Mesendoderm (in vitro differentiated cells): ENCODE measurements around the gene CCDC121.

Experiments used
- DNase-seq: peaks from one replicate; pipeline ENCODE4 v3.0.0; 2013
- H2AK5ac ChIP-seq: 2 replicates; pipeline ENCODE4 v1.6.1; 2013; ENCODE audit warnings: low read length, inconsistent platforms
- H2BK120ac ChIP-seq: 2 replicates; pipeline ENCODE4 v1.6.1; 2013; ENCODE audit warnings: low read depth, mild to moderate bottlenecking, low read length, moderate library complexity, mixed read lengths
- H2BK15ac ChIP-seq: replicated peaks from 2 replicates; pipeline ENCODE4 v1.6.1; 2013; ENCODE audit warnings: low read depth, mild to moderate bottlenecking, moderate library complexity
- H2BK5ac ChIP-seq: 2 replicates; pipeline ENCODE4 v1.6.1; 2013; ENCODE audit warnings: low read length, inconsistent platforms
- H3K18ac ChIP-seq: 2 replicates; pipeline ENCODE4 v1.6.1; 2013; ENCODE audit warnings: mild to moderate bottlenecking, low read length, mixed read lengths
- H3K23ac ChIP-seq: one replicate; pipeline ENCODE4 v1.6.1; 2013; ENCODE audit warnings: low read length
- H3K27ac ChIP-seq: 2 replicates; pipeline ENCODE4 v1.5.1; 2013; ENCODE audit warnings: low read depth, mild to moderate bottlenecking, inconsistent platforms, low read length, moderate library complexity
- H3K27me3 ChIP-seq: 2 replicates; pipeline ENCODE4 v1.6.1; 2013; ENCODE audit warnings: low read length, control low read depth, mild to moderate bottlenecking, inconsistent platforms; ENCODE audit not compliant: insufficient read depth, poor library complexity
- H3K36me3 ChIP-seq: 2 replicates; pipeline ENCODE4 v1.6.1; 2013; ENCODE audit warnings: low read length, inconsistent platforms; ENCODE audit not compliant: control insufficient read depth, insufficient read depth
- H3K4ac ChIP-seq: one replicate; pipeline ENCODE4 v1.6.1; 2013; ENCODE audit warnings: low read depth, mild to moderate bottlenecking, low read length, moderate library complexity
- H3K4me1 ChIP-seq: 2 replicates; pipeline ENCODE4 v1.6.1; 2013; ENCODE audit warnings: low read depth, low read length, inconsistent platforms; ENCODE audit not compliant: control insufficient read depth
- H3K4me2 ChIP-seq: 2 replicates; pipeline ENCODE4 v1.6.1; 2013; ENCODE audit warnings: low read length
- H3K4me3 ChIP-seq: 2 replicates; pipeline ENCODE4 v1.5.1; 2013; ENCODE audit warnings: mild to moderate bottlenecking, low read length
- H3K56ac ChIP-seq: one replicate; pipeline ENCODE4 v1.6.1; 2013; ENCODE audit warnings: low read length
- H3K79me1 ChIP-seq: 2 replicates; pipeline ENCODE4 v1.6.1; 2013; ENCODE audit warnings: low read length, inconsistent platforms
- H3K79me2 ChIP-seq: 2 replicates; pipeline ENCODE4 v1.6.1; 2013; ENCODE audit warnings: mild to moderate bottlenecking, low read length; ENCODE audit not compliant: control insufficient read depth, insufficient read depth
- H3K9ac ChIP-seq: 2 replicates; pipeline ENCODE4 v1.6.1; 2013; ENCODE audit warnings: low read length, inconsistent platforms
- H4K5ac ChIP-seq: one replicate; pipeline ENCODE4 v1.6.1; 2013; ENCODE audit warnings: low read length
- H4K8ac ChIP-seq: one replicate; pipeline ENCODE4 v1.6.1; 2013; ENCODE audit warnings: low read depth, mild to moderate bottlenecking, control low read depth, low read length, moderate library complexity
- WGBS: extraction: QIAGEN DNeasy Blood & Tissue Kit; methylation state at CpG from one replicate; pipeline ENCODE4 v1.1.7; 2013; ENCODE audit warnings: low lambda C conversion rate, missing lambda C conversion rate; ENCODE audit not compliant: insufficient coverage; ENCODE audit errors: extremely low coverage; 5-methylcytosine and 5-hydroxymethylcytosine counted together

Gene CCDC121

GRCh38 chr2:27652790-27653189 lies 24.0 kb upstream of the CCDC121 start:
- Histone ChIP-seq H2BK5ac (no peak overlapping the region), H3K79me2 (no peaks in the 10 kb centered on the region), H3K27me3 (no peaks in the 10 kb centered on the region), H2BK120ac (no peak overlapping the region), H4K5ac (no peak overlapping the region), H3K79me1 (no peaks in the 10 kb centered on the region), H2AK5ac (no peak overlapping the region), H3K4me2 (no peak overlapping the region), H3K4me1 (no peaks in the 10 kb centered on the region), H3K23ac (no peak overlapping the region), H3K56ac (no peak overlapping the region), H3K4me3 (no peak overlapping the region), H3K18ac (no peak overlapping the region), H3K36me3 (peaks cover 10% of the 10 kb centered on the region), H3K27ac (no peak overlapping the region), H3K9ac (no peak overlapping the region), H2BK15ac (no peak overlapping the region), H3K4ac (no peak overlapping the region), H4K8ac (no peak overlapping the region)
- DNase-seq: no peak
- 100% methylated on average over 1 of the region's 1 CpG for WGBS

DNA sequence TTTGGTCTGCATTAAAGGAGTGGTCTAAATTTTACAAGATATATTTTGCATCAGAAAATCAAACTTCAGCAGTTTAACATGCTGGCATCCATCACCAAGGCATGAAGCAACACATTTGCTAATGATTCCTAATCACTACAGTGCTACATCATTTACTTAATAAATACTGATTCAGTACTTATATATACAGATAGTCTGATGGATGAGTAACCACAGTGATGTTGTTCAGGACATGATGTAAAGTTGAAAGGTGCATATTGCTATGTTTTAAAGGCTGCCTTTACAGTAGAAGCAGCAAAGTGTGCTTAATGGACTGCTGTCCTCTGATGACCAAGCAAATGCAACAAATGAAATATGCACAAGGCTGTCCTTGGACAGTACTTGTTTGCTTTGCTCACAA lies 23.5 kb upstream of the CCDC121 start:
- no peaks in the 10 kb centered on the region for H3K79me2 ChIP-seq
- H4K5ac ChIP-seq: no peak overlapping the region
- no peak overlapping the region for H3K56ac ChIP-seq
- H3K27ac ChIP-seq: no peak overlapping the region
- H3K9ac ChIP-seq: no peak overlapping the region
- no peak for DNase-seq
- no peak overlapping the region for H3K4me3 ChIP-seq
- no peak overlapping the region for H4K8ac ChIP-seq
- H2BK5ac ChIP-seq: no peak overlapping the region
- H2AK5ac ChIP-seq: no peak overlapping the region
- H3K4me2 ChIP-seq: no peak overlapping the region
- no peaks in the 10 kb centered on the region for H3K4me1 ChIP-seq
- peaks cover 8% of the 10 kb centered on the region for H3K36me3 ChIP-seq
- H2BK120ac ChIP-seq: no peak overlapping the region
- no peak overlapping the region for H3K23ac ChIP-seq
- H3K79me1 ChIP-seq: no peaks in the 10 kb centered on the region
- H2BK15ac ChIP-seq: no peak overlapping the region
- no peaks in the 10 kb centered on the region for H3K27me3 ChIP-seq
- H3K18ac ChIP-seq: no peak overlapping the region
- no peak overlapping the region for H3K4ac ChIP-seq

DNA sequence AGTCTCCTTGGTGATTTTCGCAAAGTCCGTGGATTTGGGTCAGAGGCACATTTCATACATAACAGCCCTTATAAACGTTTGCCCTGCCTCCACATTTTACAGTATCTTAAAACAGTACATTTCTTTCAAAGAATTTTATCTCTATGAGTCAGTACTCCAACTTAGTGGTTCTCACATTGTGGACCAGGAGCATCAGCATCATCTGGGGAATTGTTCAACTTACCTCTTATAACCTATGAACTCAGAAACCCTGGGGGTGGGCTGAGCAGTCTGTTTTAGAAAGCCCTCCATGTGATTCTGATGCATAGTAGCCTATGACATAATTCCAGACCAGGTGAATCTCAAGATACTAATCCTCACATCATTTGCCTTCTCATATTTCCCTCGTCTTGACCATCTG lies 22.2 kb upstream of the CCDC121 start:
- Histone ChIP-seq H3K23ac (no peak overlapping the region), H3K56ac (no peak overlapping the region), H2BK5ac (no peak overlapping the region), H2BK120ac (no peak overlapping the region), H3K27ac (no peak overlapping the region), H3K4ac (no peak overlapping the region), H4K5ac (no peak overlapping the region), H3K79me2 (no peaks in the 10 kb centered on the region), H2BK15ac (no peak overlapping the region), H3K36me3 (peaks cover 8% of the 10 kb centered on the region), H3K4me2 (no peak overlapping the region), H3K4me3 (no peak overlapping the region), H3K9ac (no peak overlapping the region), H3K4me1 (no peaks in the 10 kb centered on the region), H3K79me1 (no peaks in the 10 kb centered on the region), H4K8ac (no peak overlapping the region), H3K18ac (no peak overlapping the region), H2AK5ac (no peak overlapping the region), H3K27me3 (no peaks in the 10 kb centered on the region)
- no CpG with 5 or more reads among the region's 4 CpGs for WGBS
- DNase-seq: no peak

- Histone ChIP-seq H3K79me1 (no peaks in the 10 kb centered on the region), H3K23ac (no peak overlapping the region), H3K36me3 (peaks cover 5% of the 10 kb centered on the region), H3K56ac (no peak overlapping the region), H3K79me2 (no peaks in the 10 kb centered on the region), H3K4me1 (no peaks in the 10 kb centered on the region), H3K27me3 (no peaks in the 10 kb centered on the region), H3K18ac (no peak overlapping the region), H4K8ac (no peak overlapping the region), H3K4ac (no peak overlapping the region), H3K4me3 (no peak overlapping the region), H4K5ac (no peak overlapping the region), H2BK120ac (no peak overlapping the region), H2BK15ac (no peak overlapping the region), H2AK5ac (no peak overlapping the region), H3K27ac (no peak overlapping the region), H3K9ac (no peak overlapping the region), H3K4me2 (no peak overlapping the region), H2BK5ac (no peak overlapping the region)
- WGBS: no CpG with 5 or more reads among the region's 4 CpGs
- DNase-seq: no peak
These were observed 18.9 kb upstream of the CCDC121 start for GRCh38 chr2:27647737-27648136.

DNA sequence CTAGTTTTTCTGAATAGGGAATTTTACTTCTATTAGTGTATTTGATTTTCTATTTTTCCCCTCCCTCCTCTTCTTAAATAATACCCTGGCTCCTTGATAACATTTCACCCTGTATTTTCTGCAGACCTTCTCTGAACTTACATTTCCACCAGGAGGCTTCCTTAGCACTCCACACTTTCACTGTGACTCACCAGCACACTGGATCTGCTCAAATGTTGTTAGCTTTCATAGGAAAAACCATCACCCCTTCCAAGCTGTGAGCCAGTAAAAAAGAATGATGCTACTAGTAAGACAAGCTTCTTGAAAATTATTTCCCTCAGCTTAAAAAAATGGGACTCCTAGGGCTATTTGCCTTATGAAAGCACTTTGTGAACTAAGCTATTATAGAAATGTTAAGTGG lies 18.5 kb upstream of the CCDC121 start:
- Histone ChIP-seq H2AK5ac (no peak overlapping the region), H3K4me1 (no peaks in the 10 kb centered on the region), H3K4ac (no peak overlapping the region), H4K8ac (no peak overlapping the region), H2BK5ac (no peak overlapping the region), H3K27me3 (no peaks in the 10 kb centered on the region), H3K4me2 (no peak overlapping the region), H3K18ac (no peak overlapping the region), H3K79me2 (no peaks in the 10 kb centered on the region), H3K36me3 (peaks cover 3% of the 10 kb centered on the region), H2BK15ac (no peak overlapping the region), H3K23ac (no peak overlapping the region), H2BK120ac (no peak overlapping the region), H3K27ac (no peak overlapping the region), H3K4me3 (no peak overlapping the region), H3K9ac (no peak overlapping the region), H3K56ac (no peak overlapping the region), H4K5ac (no peak overlapping the region), H3K79me1 (no peaks in the 10 kb centered on the region)
- no peak for DNase-seq

DNA sequence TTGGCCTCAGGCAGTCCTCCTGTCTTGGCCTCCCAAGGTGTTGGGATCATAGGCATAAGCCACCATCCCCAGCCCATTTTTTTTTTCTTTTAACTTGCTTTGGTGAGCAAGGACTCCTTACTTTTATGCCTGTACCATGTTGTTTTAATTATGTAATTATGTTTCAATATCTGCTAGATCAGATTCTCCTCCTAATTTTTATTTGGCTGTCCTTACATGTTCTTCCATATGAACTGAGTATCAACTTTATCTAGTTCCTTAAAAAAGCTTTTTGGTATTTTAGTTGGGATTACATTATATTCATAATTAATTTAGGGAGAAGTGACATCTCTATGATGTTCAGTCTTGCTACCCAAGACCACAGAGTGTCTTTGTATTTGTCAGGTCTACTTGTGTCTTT lies 16.4 kb upstream of the CCDC121 start:
- Histone ChIP-seq H3K4me1 (no peaks in the 10 kb centered on the region), H3K4me3 (no peak overlapping the region), H3K23ac (no peak overlapping the region), H4K5ac (no peak overlapping the region), H4K8ac (no peak overlapping the region), H2BK120ac (no peak overlapping the region), H3K36me3 (no peaks in the 10 kb centered on the region), H3K4ac (no peak overlapping the region), H3K9ac (no peak overlapping the region), H2BK5ac (no peak overlapping the region), H3K18ac (no peak overlapping the region), H3K27ac (no peak overlapping the region), H2BK15ac (no peak overlapping the region), H3K4me2 (no peak overlapping the region), H3K79me2 (no peaks in the 10 kb centered on the region), H2AK5ac (no peak overlapping the region), H3K56ac (no peak overlapping the region), H3K79me1 (no peaks in the 10 kb centered on the region), H3K27me3 (no peaks in the 10 kb centered on the region)
- no peak for DNase-seq
